Stimulated activated CD8-positive, alpha-beta memory T cell treated with anti-CD3 and anti-CD28 coated beads, Interleukin-15, amount 100 ng/mL, for 4 hours (primary cell): ENCODE results near the gene TTC6.

ENCODE experiments used
- DNase-seq, 2 donors: peaks; one replicate each; pipeline ENCODE4 v3.0.0-alpha.2; 2020; ENCODE audit warnings: low read depth in 2 of 2

The TTC6 gene

GRCh38 chr14:37623971-37624370 is 28.5 kb downstream of the TTC6 start:
- DNase-seq: no peak

- DNase-seq: no peak
Measured at GRCh38 chr14:37625597-37626595, 30.5 kb downstream of the TTC6 start.

GRCh38 chr14:37637341-37637740 is 41.9 kb downstream of the TTC6 start:
- DNase-seq: no peak

- DNase-seq: no peak
Measured at GRCh38 chr14:37638599-37638998, 43.2 kb downstream of the TTC6 start.

GRCh38 chr14:37641117-37641516 is 45.7 kb downstream of the TTC6 start:
- no peak for DNase-seq

- DNase-seq: no peak
Measured at GRCh38 chr14:37642125-37642524, 46.7 kb downstream of the TTC6 start.

- DNase-seq: no peak
Measured at GRCh38 chr14:37643701-37644100, 48.3 kb downstream of the TTC6 start.
